Stimulated activated CD8-positive, alpha-beta memory T cell treated with anti-CD3 and anti-CD28 coated beads, Interleukin-2, amount 100 ng/mL, for 48 hours (primary cell): ENCODE measurements around the gene GSTA4.
"Not testable (repeated sequence)": the region's sequence is repeated elsewhere in the genome, so short reads cannot be mapped to it uniquely, and the experiment has no call there.

Experiments
- DNase-seq, 2 donors: peaks; one replicate each; pipeline ENCODE4 v3.0.0-alpha.2; 2020; ENCODE audit warnings: low read depth in 2 of 2

Gene GSTA4

DNA sequence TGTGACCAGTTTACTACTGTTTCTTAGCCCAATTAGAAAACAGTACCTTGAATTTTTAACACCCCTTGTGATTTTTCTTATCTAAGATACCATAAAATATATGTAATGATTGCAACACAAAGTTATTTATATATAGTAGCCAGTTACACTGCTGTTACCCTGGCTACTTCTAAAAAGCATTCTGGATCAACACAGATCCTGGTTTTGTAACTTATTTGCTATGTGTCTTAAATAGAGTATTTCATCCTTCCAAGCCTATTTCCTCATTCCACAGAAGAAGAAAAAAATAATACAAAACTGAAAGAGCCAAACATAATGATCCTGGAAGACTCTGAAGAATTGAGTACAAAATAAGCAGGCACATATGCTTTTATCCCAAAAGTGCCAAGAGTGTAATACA is 19.0 kb upstream of the GSTA4 start:
- DNase-seq = no peak

DNA sequence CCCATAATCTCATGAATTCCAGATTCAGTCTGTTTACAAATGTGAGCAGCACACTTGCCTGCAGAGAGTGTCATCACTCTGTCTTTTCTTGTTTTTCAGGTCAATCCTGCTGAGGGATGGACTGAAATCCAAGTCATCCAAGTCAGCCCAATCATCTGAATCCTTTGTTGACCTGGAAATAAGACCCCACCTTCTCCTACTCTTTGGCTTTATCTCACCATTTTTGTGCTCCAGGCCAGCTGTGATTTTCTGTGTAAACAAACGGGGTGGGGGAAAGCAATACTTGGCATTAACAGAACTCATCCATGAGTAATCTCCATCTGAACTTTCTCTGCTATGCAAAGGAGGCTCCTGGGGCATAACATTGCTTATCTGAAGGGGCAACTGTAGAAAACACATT is 16.9 kb upstream of the GSTA4 start:
- DNase-seq = no peak

DNA sequence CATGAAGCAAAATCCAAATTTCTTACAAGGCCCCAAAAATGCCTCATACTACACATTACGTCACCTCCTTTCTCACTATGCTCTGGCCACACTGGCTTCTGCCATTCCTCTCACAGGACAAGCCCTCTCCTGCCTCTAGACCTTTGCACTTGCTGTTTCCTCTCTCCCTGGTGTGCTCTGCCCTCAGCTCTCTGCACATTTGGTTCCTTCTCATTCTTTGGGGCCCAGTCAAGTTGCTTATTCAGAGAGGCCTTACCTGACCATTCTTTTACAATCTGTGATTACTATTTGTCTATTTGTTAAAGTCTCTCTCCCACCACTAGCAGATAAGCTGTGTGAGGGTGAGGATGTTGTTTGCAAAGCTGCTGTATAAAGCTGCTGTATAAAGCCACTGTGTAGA is 15.4 kb upstream of the GSTA4 start:
- DNase-seq = no peak

DNA sequence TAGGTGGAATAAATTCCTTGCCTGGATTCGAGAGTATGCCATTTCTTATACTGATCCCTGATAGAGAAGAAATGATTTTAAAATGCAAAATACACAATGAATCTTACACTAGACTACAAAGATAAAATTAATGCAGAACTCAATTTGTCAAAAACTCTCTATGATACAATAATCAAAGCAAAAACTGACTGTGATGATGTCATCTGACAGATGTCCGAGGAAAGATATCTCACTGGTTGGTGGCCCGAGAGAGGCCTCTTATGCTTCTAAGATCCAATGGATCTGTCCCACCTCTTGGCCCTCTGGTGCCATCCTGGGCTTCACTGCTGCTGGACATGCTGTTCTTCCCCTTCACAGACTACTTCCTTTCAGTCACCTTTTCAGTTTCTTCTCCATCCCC is 14.4 kb upstream of the GSTA4 start:
- no peak for DNase-seq

DNA sequence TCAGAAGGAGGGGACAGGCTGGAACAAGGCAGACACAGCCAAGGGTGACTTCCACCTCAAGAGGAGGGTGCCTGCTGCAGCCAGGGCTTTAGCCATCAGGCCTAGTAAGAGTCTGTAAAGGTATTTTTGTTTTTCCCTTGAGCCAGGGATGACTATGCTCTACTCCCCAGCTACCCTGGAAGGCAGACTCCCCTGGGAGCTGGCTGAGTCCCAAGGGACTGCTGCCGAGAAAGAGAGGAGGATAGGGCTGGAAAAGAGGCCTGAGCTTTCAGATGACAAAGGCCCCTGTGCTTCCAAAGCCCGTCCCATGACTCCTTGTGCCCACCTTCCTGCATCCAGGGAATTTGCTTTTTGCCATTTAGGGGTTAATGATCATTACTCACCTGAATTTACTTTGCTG is 14.0 kb upstream of the GSTA4 start:
- no peak for DNase-seq

DNA sequence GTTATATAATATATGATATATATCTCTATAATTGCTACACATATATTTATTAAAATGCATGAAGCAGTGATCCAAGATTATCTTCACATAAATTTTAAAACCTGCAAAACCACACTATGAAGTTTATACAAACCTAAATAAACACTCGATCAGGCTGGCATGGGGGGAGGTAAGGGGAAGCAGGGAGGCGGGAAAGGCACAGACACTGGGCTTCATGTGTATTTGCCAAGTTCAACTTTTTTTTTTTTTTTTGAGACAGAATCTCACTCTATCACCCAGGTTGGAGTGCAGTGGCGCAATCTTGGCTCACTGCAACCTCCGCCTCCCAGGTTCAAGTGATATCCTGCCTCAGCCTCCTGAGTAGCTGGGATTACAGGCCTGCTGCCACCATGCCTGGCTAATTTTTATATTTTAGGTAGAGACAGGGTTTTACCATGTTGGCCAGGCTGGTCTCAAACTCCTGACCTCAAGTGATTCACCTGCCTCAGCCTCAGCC is 13.2 kb upstream of the GSTA4 start:
- not testable (repeated sequence) for DNase-seq

DNA sequence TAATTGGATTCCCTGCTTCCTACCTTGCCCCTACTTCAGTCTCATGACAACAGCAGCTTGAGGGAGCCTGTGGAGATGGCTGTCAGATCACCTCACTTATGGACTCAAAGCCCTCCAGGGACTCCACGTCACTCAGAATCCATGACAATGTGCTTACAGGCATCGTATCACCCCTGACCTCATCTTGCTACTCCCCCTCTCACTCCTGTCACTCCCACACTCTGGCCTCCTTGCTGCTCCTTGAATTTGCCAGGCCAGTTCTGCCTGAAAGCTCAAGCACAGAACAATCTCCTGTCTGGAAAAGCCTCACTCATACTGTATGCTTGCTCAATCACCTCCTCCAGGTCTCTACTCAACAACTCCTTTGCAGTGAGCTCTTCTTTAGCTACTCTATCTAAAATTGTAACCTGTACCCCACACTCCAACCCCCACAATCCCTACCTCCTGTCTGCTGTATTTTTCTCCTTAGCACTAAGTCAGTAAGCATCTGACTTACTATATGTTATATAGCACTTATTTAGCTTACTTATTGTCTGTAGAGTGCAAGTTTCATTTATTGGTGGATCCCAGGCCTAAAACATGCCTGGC is 10.7 kb upstream of the GSTA4 start:
- no peak for DNase-seq

DNA sequence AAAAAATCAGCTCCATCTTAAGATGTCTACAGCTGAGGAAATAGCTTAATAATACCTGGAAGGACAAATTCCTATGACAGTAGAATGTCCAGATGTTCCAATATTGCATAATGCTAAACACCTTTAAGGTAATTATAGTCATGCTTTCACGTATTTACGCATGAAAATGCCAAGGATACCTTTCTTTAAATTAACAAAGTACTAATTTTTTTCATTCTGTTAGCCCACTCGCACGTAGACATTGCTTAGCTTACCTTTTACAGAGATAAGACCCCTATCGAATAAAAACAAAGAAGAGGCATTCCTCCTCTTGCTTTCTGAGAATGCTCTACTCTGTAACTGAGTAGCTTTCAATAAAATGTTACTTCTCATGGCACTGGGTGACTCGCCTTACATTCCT is 4.4 kb upstream of the GSTA4 start:
- DNase-seq = no peak

DNA sequence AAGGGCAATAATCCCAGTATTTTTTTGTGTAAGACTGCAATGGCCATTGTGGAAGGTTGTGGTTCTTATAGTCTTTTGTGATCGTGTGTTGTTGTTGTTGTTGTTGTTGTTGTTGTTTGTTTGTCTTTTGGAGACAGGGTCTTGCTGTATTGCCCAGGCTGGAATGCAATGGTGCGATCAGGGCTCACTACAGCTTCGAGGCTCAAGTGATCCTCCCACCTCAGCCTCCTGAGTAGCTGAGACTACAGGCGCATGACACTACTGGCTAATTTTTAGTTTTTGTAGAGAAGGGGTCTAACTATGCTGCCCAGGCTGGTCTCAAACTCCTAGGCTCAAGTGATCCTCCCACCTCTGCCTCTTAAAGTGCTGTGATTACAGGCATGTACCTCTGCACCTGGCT is 3.5 kb upstream of the GSTA4 start:
- DNase-seq = no peak

DNA sequence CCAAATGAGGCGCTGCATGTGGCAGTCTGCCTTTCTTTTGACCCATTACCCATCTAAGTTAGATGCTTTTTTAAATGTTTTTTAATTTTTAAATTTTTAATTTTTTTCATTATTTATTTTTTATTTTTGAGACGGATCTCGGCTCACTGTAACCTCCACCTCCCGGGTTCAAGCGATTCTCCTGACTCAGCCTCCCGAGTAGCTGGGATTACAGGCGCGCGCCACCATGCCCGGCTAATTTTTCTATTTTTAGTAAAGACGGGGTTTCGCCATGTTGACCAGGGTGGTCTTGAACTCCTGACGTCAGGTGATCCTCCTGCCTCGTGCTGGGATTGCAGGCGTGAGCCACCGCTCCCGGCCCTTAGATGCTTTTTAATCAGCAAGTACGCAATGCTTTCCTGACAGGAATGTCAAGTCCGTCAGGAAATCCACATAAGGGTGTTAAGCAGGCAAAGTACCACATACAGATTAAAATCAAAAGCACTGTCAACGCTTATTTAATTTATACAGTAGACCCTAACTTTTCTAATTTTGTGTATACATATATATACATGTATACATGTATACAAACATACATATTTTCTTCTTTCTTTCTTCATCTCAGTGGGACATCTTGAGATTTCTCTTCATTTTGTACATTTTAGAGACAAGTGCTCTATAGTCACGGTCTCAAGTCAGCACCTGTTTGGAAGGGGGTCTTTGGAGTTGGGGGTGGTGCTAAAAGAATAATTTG is 995 bp upstream of the GSTA4 start:
- DNase-seq = no peak

DNA sequence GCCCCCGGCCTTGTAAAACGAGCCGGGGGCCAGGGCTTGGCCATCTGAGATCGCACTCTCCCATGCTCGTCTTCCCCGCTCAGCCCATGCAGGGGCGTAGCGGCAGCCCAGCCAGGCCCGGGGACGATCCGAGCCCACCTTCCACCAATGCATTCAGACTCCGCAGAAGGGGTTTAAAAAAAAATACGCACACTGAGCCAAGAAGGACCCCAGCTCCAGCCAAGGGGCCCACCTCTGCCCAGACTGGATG is 320 bp downstream of the GSTA4 start:
- peak in 1 of 2 donors; percentile 14 for DNase-seq

DNA sequence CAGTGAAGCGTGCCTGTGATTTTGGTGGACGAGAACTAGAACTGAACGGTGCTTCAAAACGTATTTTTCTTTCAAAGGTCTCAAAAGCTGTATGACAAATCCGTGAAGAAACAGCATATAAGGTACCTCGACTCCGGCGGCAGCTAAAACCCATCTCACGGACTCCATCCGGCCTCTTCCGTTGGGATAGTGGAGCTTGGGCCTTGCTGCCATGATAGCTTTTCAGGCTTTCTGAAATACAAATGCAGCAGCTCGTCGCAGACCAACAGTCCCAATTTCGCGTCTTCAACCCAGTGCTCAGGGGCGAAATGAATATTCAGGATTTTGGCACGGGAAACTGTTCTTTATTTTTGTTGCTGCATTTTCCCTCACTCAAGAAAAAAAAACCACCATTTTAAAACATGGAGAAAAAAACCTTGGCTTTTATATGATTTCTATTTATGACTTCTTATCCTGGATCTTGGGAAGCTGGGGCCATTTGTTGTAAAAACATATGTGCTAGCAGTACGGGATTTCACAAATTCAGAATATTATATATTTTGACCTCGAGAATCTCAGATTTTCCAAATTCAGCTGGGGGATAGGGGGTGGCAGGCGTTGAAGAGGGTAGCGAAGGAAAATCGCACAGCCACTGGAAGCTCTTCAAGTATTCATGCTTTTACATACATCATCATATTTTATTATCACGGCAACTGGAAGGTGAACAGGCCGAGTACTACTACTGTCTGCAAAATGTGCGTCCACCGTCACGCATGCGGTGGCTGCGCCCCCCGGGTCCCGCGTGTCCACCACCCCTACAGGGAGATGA is 849 bp downstream of the GSTA4 start:
- no peak for DNase-seq

DNA sequence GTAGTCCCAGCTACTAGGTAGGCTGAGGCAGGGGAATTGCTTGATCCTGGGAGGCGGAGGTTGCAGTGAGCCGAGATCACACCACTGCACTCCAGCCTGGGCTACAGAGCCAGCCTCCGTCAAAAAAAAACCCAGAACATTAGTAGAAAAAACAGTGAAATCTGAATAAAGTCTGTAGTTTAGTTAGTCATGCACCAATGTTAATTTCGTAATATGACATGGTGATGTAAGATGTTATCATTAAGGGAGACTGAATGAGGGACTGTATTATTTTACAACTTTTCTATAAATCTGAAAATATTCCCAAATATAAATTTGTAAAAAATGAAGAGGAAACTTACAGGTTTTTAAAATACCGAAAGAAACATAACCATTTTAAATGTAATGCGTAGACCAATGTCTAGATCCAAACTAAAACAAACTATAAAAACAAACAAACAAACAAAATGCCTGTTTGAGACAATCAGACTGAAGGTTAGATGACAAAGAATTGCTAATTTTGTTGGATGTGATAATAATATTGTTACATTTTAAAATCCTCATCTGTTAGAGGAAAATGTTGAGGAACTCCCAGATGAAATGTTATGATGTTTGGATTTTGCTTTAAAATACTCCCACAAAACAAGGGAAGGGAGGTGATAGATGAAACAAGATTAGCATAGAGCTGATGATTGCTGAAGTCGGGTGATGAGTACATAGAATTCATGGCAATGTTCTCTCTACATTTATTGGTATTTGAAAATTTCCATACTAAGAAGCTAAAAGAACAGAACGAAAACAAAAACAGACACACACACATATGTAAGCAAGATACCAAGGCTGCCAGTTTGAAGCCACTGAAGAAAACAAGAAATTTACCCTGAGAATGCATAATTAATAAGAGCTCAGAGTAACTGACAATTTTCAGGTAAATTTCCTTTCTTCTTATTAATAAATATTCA is 1.8 kb downstream of the GSTA4 start:
- no peak for DNase-seq

DNA sequence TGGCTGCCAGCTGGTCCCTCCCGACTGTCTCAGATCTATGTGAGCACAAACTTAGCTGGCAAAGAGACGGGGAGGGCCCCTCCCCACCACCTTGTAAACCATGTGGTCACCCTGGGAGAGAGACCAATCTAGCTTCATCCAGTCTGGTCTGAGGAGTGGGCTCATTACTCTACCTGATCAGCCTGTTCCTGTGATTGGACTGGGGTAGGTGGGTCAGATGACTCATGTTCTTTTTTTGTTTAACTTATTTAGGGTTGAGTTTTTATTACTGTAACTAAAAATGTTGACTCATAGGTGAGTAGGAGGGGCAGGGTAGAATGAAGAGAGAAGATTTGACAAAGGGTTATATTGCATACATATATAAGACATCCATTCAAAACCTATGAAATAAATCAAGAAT is 4.7 kb downstream of the GSTA4 start:
- DNase-seq = no peak

DNA sequence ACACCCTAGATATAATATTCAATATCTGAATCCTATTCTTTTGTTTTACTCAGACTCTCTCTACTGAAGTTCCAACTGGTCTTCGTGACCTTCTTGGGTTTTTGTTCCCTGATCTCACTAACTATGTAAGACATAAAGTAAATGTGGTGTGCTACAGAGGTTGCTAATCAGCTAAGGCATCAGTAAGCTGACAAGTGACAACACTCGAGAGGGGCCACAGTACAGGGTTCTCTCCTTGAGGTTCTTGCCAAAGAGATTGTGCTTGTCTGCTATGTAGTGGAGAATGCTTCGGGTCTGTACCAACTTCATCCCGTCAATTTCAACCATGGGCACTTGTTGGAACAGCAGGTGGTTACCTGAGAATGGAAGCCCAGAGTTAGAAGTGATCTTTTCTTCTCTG is 9.9 kb downstream of the GSTA4 start:
- no peak for DNase-seq

DNA sequence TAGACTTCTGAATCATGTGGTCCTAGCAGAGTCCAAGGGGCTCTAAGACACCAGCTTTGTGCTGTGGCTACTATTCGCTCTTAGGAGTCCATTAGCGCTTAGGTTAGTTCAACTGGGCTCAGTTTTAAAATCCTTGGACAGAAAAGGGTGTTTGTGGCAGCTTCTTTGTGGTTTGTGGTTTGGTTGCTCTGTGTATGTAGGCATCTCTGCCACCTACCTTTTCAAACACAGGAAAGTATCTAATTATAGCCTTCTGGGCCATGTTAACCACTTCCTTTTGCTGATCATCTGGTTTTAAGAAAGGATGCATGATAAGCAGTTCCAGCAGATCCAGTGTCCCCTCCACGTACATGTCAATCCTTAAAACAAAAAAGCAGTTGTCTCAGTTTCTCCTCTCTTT is 10.8 kb downstream of the GSTA4 start:
- DNase-seq = no peak

DNA sequence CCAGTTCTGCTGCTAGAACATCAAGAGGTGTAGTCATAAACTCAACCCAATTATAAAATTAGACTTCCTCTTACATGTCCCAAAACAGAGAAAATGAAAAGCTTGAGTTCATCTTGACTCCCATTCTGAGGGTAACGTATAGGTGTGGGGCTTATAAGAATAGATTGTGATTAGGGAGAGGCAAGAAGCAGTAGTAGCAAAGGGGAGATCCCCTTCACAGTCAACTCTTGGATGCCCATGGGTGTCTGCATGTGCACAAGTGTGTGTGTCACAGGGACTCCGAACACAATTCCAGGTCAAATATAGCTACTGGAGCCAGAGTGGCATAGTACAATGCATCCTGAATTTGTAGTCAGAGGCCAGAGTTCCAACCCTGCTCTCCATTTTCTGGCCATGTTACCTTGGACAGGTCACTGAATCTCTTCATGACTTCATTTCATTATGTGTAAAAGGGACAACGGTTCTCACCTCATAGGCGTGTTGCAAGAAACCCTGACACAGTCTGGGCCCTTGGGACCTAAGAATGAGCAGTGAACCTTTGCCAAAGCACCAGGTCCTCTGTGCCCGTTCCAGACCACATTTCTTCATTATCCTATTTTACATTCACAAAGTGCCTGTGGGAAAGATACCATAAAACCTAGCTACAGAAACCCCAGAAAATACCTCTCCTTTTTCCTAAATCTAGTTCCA is 11.8 kb downstream of the GSTA4 start:
- DNase-seq = no peak

DNA sequence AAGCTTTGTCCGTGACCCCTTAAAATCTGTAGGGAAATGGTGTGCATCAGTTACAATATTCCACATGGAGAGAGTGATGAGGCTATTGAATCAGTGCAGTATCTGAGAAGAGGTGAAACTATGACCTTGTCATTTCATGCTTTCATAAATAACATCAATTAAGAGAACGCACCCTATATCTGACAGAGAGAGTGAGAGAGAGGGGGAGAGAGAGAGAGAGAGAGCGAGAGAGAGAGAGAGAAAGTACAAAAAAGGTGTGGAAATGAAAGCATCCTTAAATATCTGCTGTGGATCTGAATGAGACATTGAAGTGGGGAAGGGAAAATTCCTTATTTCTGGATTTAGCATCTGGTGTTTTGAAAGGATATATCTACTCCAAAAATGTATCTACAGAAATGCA is 12.4 kb downstream of the GSTA4 start:
- DNase-seq = no peak

DNA sequence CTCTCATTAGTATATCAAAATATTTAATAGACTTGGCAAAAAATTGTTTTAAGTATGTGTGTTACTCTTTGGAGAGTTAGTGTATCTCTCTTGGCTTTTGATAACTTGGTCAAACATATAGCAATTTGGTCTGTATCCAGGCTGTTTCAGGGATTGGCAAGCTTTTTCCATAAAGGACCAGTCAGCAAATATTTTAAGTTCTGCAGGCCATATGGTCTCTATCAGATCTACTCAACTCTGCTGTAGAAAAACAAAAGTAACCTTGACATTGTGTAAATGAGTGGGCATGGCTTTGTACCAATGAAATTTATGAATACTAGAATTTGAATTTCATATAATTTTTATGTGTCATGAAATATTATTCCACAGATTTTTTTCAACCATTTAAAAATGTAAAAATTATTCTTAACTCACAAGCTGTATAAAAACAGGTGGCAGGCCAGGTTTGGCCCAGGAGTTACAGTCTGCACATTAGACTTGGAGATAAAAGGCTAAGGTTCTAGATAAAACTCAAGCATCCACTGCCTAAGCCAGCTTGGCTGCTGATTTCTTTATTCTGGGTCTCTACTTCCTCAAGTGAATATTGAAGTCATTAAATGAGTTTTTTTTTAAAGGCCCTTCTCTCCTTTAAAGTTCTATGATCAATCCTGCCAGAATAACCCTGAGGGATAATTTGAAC is 13.7 kb downstream of the GSTA4 start:
- no peak for DNase-seq

DNA sequence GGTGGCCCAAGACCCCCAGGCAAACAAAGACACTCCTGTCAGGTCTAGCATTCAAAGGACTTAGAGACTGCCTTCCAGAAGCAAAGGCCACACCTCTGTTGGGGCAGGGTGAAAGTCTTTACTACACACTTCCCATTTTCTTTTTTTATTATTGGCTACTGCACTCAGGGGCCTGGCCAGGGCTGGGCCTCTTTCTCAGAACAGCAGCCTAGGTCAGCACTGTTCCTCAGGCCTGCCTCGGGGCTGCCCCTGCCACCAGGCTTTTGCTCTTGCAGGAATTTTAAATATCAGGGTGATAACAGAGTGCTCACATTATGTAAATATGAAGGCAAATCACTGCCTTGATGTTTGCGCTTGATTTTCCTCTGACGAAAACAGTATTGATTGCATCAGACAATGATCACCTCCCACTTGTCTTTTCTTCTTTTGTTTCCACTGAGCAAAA is 18.5 kb downstream of the GSTA4 start:
- DNase-seq = no peak

DNA sequence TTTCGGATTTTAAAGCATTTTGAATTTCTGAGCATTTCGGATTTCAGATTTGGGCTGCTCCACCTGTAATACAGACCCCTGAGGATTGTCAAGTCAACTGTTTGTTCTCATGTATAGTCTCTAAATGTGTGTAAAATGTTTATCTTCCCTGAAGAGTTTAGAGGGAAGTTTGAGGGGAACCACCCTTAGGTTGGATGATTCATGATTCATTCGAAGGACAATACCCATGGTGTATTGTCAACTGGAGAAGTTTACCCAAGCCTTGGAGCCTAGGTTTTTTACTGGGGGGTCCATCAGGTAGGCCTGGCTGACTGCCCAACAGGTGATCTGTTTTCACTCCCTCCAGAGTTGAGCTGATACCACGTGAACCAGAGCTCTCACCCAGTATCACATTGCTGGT is 18.9 kb downstream of the GSTA4 start:
- no peak for DNase-seq
